ENCODE data around the gene CYP24A1. TPM values are rescaled to one million over a fixed set of nuclear protein-coding genes. Genes with fewer than 3 reads are reported as not detected.

CYP24A1 gene
- total RNA-seq, 1 experiment from 2014 or later: 1.2 TPM

DNA sequence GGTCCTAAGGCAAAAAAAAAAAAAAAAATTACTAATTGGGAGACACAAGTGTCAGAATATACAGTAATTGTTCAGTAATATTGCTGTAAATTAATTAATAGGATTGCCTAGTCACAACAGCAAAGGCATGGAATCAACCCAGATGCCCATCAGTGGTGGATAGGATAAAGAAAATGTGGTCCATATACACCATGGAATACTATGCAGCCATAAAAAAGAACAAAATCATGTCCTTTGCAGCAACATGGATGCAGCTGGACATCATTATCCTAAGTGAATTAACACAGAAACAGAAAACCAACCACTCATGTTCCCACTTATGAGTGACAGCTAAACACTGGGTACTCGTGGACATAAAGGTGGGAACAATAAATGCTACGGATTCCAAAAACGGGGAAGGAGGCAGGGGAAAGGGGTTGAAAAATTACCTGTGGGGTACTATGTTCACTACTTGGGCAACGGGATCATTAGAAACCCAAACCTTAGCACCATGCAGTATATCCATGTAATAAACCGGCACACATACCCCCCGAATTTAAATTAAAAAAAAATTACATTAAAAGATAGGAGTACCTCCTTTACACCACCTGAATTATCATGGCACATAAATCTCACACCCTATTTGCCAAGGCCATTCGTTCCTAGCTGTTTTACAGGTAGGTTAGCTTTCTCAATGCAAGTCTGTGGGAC lies 33.4 kb upstream of the CYP24A1 start:
- no peak overlapping the region for H3K27ac ChIP-seq (ENCODE audit: low read length)
- 0 out of 2 replicates have a peak, but pooled peaks cover 6% of the 10 kb centered on the region for H3K36me3 ChIP-seq (ENCODE audit: low read depth, low read length)
- POLR2A ChIA-PET (ENCODE audit: unreplicated experiment): interaction anchor here (0.6 kb wide), 1 partner anchor 433 kb away, joined by 3 read pairs; no protein-coding TSS in a partner anchor
- ATAC-seq: no peak
- no peak for DNase-seq
- peak overlapping the region; percentile 94 for H3K9ac ChIP-seq (ENCODE audit: low read length)
- H3K9me2 ChIP-seq (replicated peaks; ENCODE audit: low read length): no peaks in the 10 kb centered on the region
- peak overlapping the region; percentile 82 for H3K4me2 ChIP-seq (ENCODE audit: low read length)
- no peaks in the 10 kb centered on the region for H3K9me3 ChIP-seq (ENCODE audit: low read length)
- H3K27me3 ChIP-seq (ENCODE audit: low read length): no peaks in the 10 kb centered on the region
- H2AFZ ChIP-seq (ENCODE audit: low read length): peak overlapping the region; percentile 96
- no TSS peak for BruUV-seq (replicated peaks)
- peaks cover 13% of the 10 kb centered on the region for H3K4me1 ChIP-seq (ENCODE audit: insufficient read depth, low read length)
- intact Hi-C loops (cut with micrococcal nuclease): loop anchor here (5.0 to 10.0 kb wide), 2 partner anchors 260 to 632 kb away; no protein-coding TSS in a partner anchor
- peak overlapping the region; percentile 79; the same call in 1 of the 2 replicates for H3K4me3 ChIP-seq (ENCODE audit: low read length)
- H3F3A ChIP-seq (ENCODE audit: low read length, unreplicated experiment): no peaks in the 10 kb centered on the region
- TF ChIP-seq EZH2 (IDR thresholded peaks at IDR 0.05; ENCODE audit: low read length, unreplicated experiment) (no peak), EZH2phosphoT487 (IDR thresholded peaks at IDR 0.05; ENCODE audit: borderline replicate concordance, low read length) (no peak), CTCF (conservative IDR thresholded peaks at IDR 0.05; ENCODE audit: low read depth, low read length) (no peak)
- CTCF ChIA-PET: interaction anchor here (0.6 to 1.4 kb wide), 3 partner anchors 8 to 139 kb away, joined by 3 to 5 read pairs (median 4); no protein-coding TSS in a partner anchor
- H4K20me1 ChIP-seq (ENCODE audit: low read length): peaks cover 16% of the 10 kb centered on the region; the same call in 1 of the 2 replicates
- H3K79me2 ChIP-seq (ENCODE audit: low read length): peaks cover 45% of the 10 kb centered on the region

- Histone ChIP-seq H3K79me2 (ENCODE audit: low read length) (peaks cover 28% of the 10 kb centered on the region), H3K4me3 (ENCODE audit: low read length) (no peak overlapping the region), H4K20me1 (ENCODE audit: low read length) (peaks cover 14% of the 10 kb centered on the region; the same call in 1 of the 2 replicates), H2AFZ (ENCODE audit: low read length) (no peak overlapping the region), H3K9me3 (ENCODE audit: low read length) (no peaks in the 10 kb centered on the region), H3K9me2 (replicated peaks; ENCODE audit: low read length) (no peaks in the 10 kb centered on the region), H3K9ac (ENCODE audit: low read length) (no peak overlapping the region), H3K4me1 (ENCODE audit: insufficient read depth, low read length) (peaks cover 20% of the 10 kb centered on the region), H3K36me3 (ENCODE audit: low read depth, low read length) (no peaks in the 10 kb centered on the region), H3K27me3 (ENCODE audit: low read length) (no peaks in the 10 kb centered on the region), H3F3A (ENCODE audit: low read length, unreplicated experiment) (no peaks in the 10 kb centered on the region), H3K4me2 (ENCODE audit: low read length) (no peak overlapping the region), H3K27ac (ENCODE audit: low read length) (no peak overlapping the region)
- CTCF ChIA-PET: no interaction called here
- DNase-seq: no peak
- POLR2A ChIA-PET (ENCODE audit: unreplicated experiment): no interaction called here
- intact Hi-C loops (cut with micrococcal nuclease): loop anchor here (5.0 to 10.0 kb wide), 2 partner anchors 258 to 631 kb away; no protein-coding TSS in a partner anchor
- no TSS peak for BruUV-seq (replicated peaks)
- TF ChIP-seq EZH2 (IDR thresholded peaks at IDR 0.05; ENCODE audit: low read length, unreplicated experiment) (no peak), CTCF (conservative IDR thresholded peaks at IDR 0.05; ENCODE audit: low read depth, low read length) (no peak), EZH2phosphoT487 (IDR thresholded peaks at IDR 0.05; ENCODE audit: borderline replicate concordance, low read length) (no peak)
- ATAC-seq: no peak
Observed at GRCh38 chr20:54205450-54205849, 31.7 kb upstream of the CYP24A1 start.

GRCh38 chr20:54204481-54204880 lies 30.7 kb upstream of the CYP24A1 start:
- BruUV-seq (replicated peaks): no TSS peak
- POLR2A ChIA-PET (ENCODE audit: unreplicated experiment): no interaction called here
- CTCF ChIA-PET: no interaction called here

More at GRCh38 chr20:54204481-54204880, 30.7 kb upstream of the CYP24A1 start:
- ATAC-seq (no peak), DNase-seq (no peak)
- Histone ChIP-seq H3K36me3 (ENCODE audit: low read depth, low read length) (no peaks in the 10 kb centered on the region), H3K27me3 (ENCODE audit: low read length) (no peaks in the 10 kb centered on the region), H3K27ac (ENCODE audit: low read length) (no peak overlapping the region), H3K9me2 (replicated peaks; ENCODE audit: low read length) (no peaks in the 10 kb centered on the region), H3K9ac (ENCODE audit: low read length) (no peak overlapping the region), H3K4me3 (ENCODE audit: low read length) (no peak overlapping the region), H3K4me2 (ENCODE audit: low read length) (no peak overlapping the region), H3K9me3 (ENCODE audit: low read length) (no peaks in the 10 kb centered on the region), H4K20me1 (ENCODE audit: low read length) (0 out of 2 replicates have a peak, but pooled peaks cover 5% of the 10 kb centered on the region), H3K79me2 (ENCODE audit: low read length) (peaks cover 18% of the 10 kb centered on the region), H2AFZ (ENCODE audit: low read length) (no peak overlapping the region), H3K4me1 (ENCODE audit: insufficient read depth, low read length) (peaks cover 14% of the 10 kb centered on the region), H3F3A (ENCODE audit: low read length, unreplicated experiment) (no peaks in the 10 kb centered on the region)
- TF ChIP-seq EZH2 (IDR thresholded peaks at IDR 0.05; ENCODE audit: low read length, unreplicated experiment): no peak
- no peak for TF ChIP-seq CTCF (conservative IDR thresholded peaks at IDR 0.05; ENCODE audit: low read depth, low read length)
- no peak for TF ChIP-seq EZH2phosphoT487 (IDR thresholded peaks at IDR 0.05; ENCODE audit: borderline replicate concordance, low read length)
- intact Hi-C loops (cut with micrococcal nuclease): loop anchor here (10.0 kb wide), 1 partner anchor 630 kb away; no protein-coding TSS in a partner anchor

Measured in PC-3 (cell line).